SK-MEL-5 (cell line): ENCODE measurements around the gene B4GALNT2. TPM values are rescaled to one million over a fixed set of nuclear protein-coding genes. Genes with fewer than 3 reads are reported as not detected.

Experiments used
- DNase-seq: peaks from one replicate; pipeline ENCODE4 v3.0.0-alpha.2; 2016; ENCODE audit warnings: low read depth, low spot score
- in situ Hi-C: cut with HindIII; loops from 2 replicates; pipeline ENCODE4 v1.10.0; 2016; ENCODE audit warnings: low sequenced_read_pairs, high pct_unique_total_duplicates, low pct_unique_long_range_greater_than_20kb
- total RNA-seq: library from RNA; depleted of rRNA; stranded (reverse); fragments of >200 nt; shearing (Covaris generic); gene quantifications from 2 replicates; pipeline ENCODE4 v1.2.3, GENCODE V29; 2014

B4GALNT2 gene
- total RNA-seq, 1 experiment from 2014 or later = not detected

GRCh38 chr17:49194297-49194607, 61.7 kb downstream of the B4GALNT2 start:
- no peak for DNase-seq
- in situ Hi-C loops = no loop called here

GRCh38 chr17:49195751-49196150, 63.2 kb downstream of the B4GALNT2 start:
- in situ Hi-C loops = no loop called here
- DNase-seq = no peak

- no peak for DNase-seq
- in situ Hi-C loops = no loop called here
These were observed 64.0 kb downstream of the B4GALNT2 start for GRCh38 chr17:49196520-49196919.

GRCh38 chr17:49197346-49197998, 64.9 kb downstream of the B4GALNT2 start:
- no peak for DNase-seq

DNA sequence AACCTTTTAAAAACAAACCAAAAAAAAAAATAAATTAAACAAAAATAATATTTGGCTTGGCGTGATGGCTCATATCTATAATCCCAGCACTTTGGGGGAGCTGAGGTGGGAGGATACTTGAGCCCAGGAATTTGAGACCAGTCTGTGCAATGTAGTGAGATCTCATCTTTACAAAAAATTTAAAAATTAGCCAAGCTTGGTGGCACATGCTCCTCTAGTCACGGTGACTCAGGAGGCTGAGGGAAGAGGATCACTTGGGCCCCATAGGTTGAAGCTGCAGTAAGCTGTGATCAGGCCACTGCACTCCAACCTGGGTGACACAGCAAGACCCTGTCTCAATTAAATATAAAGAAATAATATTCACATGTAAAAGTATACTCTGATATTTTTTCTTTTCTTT, 65.6 kb downstream of the B4GALNT2 start:
- no peak for DNase-seq
- in situ Hi-C loops = no loop called here

More at GRCh38 chr17:49197346-49197998, 64.9 kb downstream of the B4GALNT2 start:
- in situ Hi-C loops = no loop called here

- DNase-seq = no peak
- in situ Hi-C loops = no loop called here
These were observed 68.0 kb downstream of the B4GALNT2 start for GRCh38 chr17:49200423-49201083.

GRCh38 chr17:49201481-49201927, 68.9 kb downstream of the B4GALNT2 start:
- in situ Hi-C loops = no loop called here
- DNase-seq = no peak

- in situ Hi-C loops = no loop called here
- DNase-seq = no peak
These were observed 71.2 kb downstream of the B4GALNT2 start for GRCh38 chr17:49203796-49204195.

GRCh38 chr17:49204516-49204915, 71.9 kb downstream of the B4GALNT2 start:
- in situ Hi-C loops = no loop called here
- DNase-seq = no peak

DNA sequence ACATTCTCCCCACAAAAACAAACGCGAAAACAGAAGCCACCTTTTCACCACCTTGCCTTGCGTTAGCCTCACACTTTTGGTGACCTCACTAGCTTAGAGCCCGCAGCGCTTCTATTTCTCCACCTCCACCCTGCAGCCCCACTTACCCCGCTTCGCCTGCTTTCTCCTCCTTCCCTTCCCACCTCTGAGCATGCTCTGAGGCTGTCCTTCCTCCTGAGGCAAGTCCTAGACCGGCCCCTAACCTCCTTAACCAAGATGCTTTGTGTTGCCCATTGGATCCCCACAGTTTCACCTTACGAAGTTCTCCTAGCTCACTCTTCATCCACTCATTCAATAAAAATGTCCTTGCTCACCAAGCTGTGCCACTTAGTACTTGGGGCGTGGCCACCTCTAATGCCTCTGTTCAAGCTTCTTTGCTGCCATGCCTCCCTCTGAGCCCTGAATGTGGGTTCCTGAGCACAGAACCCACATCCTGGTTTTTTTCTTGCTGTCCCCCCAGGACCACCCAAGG, 76.5 kb downstream of the B4GALNT2 start:
- no peak for DNase-seq
- in situ Hi-C loops = no loop called here

DNA sequence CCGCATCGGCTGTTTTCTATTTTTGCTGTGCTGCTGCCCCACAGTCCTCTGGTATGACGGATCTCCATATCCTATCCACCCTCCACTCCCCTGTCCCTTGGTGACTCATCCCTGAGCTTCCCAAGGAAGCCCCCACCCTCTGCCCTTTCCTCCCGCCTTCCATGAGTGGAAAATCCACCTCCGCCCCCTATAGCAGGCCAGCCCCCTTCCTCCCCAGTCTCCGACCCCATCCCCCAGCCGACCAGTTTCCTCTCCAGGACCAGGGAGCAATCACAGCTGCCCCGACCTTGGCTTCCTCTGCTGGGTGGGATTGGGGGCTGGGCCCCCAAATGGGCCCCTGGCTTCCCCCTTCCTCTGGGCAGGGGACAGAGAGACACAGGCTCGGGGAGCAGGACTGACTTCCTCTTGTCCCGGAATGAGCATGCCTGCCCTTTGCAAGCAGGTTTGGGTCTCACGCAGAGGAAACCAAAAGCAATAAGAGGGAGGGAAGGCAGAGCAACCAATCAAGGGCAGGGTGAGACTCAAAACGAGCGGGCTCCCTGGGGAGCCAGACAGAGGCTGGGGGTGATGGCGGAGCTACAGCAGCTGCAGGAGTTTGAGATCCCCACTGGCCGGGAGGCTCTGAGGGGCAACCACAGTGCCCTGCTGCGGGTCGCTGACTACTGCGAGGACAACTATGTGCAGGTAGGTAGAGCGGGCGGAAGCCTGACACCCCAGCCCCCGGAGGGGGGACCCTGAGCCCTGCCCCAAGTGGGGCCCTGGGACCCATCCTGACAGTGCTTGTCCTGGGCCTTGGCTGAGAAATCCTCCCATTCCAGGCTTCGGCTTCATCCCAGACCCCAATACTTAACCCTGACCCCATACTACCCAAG, 77.8 kb downstream of the B4GALNT2 start, which contains the start of the genes ABI3 and GNGT2:
Gene ABI3 (plus strand): TSS at position 550 of the 872 bp plus-strand sequence. CDS start 18 bp downstream, at position 568.
Gene GNGT2 (minus strand): TSS at position 417 of the 872 bp plus-strand sequence. CDS start 3,152 bp downstream, outside the sequence.
- in situ Hi-C loops = no loop called here
- no peak for DNase-seq

DNA sequence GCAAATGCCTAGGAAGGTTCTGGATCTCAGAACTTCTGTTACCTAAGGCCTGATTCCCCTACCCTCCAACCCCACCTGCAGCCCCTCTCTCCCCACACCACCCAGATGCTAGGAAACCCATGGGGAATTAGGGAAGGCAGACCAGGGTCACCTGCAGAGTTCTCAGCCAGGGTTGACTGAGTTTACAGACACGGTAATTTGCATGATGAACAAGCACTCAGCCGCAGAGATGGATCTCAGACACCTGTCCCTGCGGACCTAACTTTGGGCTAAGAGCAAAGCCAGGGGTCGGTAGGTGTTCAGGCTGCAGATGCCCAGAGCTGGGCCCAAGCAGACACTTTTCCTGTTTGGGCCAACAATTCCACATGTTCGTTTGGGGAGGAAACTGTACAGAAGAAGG, 80.8 kb downstream of the B4GALNT2 start:
- no peak for DNase-seq
- in situ Hi-C loops = no loop called here

- in situ Hi-C loops = no loop called here
- DNase-seq = no peak
These were observed 81.3 kb downstream of the B4GALNT2 start for GRCh38 chr17:49213847-49214246.

DNA sequence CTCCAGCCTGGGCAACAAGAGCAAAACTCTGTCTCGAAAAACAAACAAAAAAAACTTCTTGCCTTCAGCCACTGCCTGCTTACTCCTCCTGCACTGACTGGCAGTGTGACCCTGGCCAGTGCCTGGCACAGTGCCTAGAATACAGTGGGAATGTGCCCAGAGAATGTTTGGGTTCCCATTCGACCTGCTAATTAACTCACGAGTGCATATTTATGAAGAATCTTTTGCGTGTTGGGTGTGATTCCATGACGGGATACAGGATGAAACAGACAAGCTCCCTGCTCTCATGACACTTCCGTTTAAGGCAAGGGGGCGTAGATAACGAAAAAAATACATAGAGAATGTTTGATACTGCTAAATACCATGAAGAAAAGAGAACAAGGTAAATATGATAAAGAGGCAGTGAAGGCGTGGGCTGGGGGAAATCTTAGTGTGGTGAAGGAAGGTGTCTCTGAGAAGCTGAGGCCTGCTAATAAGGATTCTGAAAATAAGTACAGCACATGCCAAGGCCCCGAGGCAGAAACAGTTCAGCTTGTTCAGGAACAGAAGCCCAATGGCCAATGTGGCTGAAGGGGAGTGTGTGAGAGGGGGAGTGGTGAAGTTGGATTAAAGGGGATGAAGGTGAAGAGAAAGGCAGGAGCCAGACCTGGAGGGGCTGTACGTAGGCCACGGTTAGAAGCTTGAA, 82.2 kb downstream of the B4GALNT2 start:
- in situ Hi-C loops = no loop called here
- no peak for DNase-seq

DNA sequence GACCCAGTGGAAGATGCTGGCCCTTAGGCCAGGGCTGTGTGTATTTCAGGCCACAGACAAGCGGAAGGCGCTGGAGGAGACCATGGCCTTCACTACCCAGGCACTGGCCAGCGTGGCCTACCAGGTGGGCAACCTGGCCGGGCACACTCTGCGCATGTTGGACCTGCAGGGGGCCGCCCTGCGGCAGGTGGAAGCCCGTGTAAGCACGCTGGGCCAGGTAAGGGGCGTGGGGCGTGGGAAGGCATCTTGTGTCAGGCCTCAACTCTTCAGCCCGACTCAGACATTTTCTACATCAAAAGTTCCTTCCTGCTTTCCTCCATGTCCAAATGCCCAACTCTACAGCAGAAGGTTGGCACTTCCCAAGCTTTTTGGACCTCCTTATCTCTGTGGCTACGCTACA, 83.9 kb downstream of the B4GALNT2 start:
- in situ Hi-C loops = no loop called here
- DNase-seq = no peak

GRCh38 chr17:49216953-49217650, 84.5 kb downstream of the B4GALNT2 start:
- in situ Hi-C loops = no loop called here
- no peak for DNase-seq
